HG03025 (cell line): ENCODE results near the gene ZNF391.
"Not testable (repeated sequence)": the region's sequence is repeated elsewhere in the genome, so short reads cannot be mapped to it uniquely, and the experiment has no call there.

Experiments used
- ATAC-seq: cut with Tn5 transposase; IDR thresholded peaks from one replicate; pipeline ENCODE4 v1.9.1; 2021; ENCODE audit warnings: mild to moderate bottlenecking, moderate library complexity; ENCODE audit not compliant: unreplicated experiment, low FRiP score

The ZNF391 gene

GRCh38 chr6:27419363-27419762 lies 30.8 kb downstream of the ZNF391 start:
- no peak for ATAC-seq

- no peak for ATAC-seq
Measured at GRCh38 chr6:27422651-27423332, 34.2 kb downstream of the ZNF391 start.

GRCh38 chr6:27424851-27425250 lies 36.3 kb downstream of the ZNF391 start:
- not testable (repeated sequence) for ATAC-seq

- no peak for ATAC-seq
Measured at GRCh38 chr6:27426045-27426620, 37.6 kb downstream of the ZNF391 start.

- ATAC-seq = no peak
Measured at GRCh38 chr6:27428502-27428901, 39.9 kb downstream of the ZNF391 start.

GRCh38 chr6:27428966-27429365 lies 40.4 kb downstream of the ZNF391 start:
- ATAC-seq = no peak

GRCh38 chr6:27433714-27434113 lies 45.2 kb downstream of the ZNF391 start:
- no peak for ATAC-seq

- ATAC-seq = no peak
Measured at GRCh38 chr6:27439371-27439770, 50.8 kb downstream of the ZNF391 start.

- ATAC-seq = no peak
Measured at GRCh38 chr6:27441001-27441400, 52.4 kb downstream of the ZNF391 start.

- no peak for ATAC-seq
Measured at GRCh38 chr6:27442932-27443331, 54.4 kb downstream of the ZNF391 start.

GRCh38 chr6:27448456-27448855 lies 59.9 kb downstream of the ZNF391 start:
- no peak for ATAC-seq

- ATAC-seq = no peak
Measured at GRCh38 chr6:27451660-27452390, 63.3 kb downstream of the ZNF391 start.

- ATAC-seq = no peak
Measured at GRCh38 chr6:27452496-27452897, 63.9 kb downstream of the ZNF391 start.
